GM12892 (cell line): ENCODE results near the gene EIF3K.

Experiments
- DNase-seq: peaks from one replicate; pipeline ENCODE4 v3.0.0; 2011; ENCODE audit not compliant: insufficient read length
- FAIRE-seq: peaks from 2 replicates; lab custom pipeline; 2011; peaks lifted over from hg19 to GRCh38; lab: Jason Lieb, UNC
- POLR2A ChIP-seq: IDR thresholded peaks from 2 replicates; pipeline ENCODE4 v1.6.1; 2011; ENCODE audit warnings: low read depth, low read length, control low read depth
- POLR2AphosphoS5 ChIP-seq: IDR thresholded peaks from 2 replicates; pipeline ENCODE4 v1.6.1; 2011; ENCODE audit warnings: low read depth, low read length, control low read depth
- TAF1 ChIP-seq: IDR thresholded peaks from 2 replicates; pipeline ENCODE4 v1.6.1; 2011; ENCODE audit warnings: low read depth, mild to moderate bottlenecking, control low read depth, low read length, borderline replicate concordance

The EIF3K gene

DNA sequence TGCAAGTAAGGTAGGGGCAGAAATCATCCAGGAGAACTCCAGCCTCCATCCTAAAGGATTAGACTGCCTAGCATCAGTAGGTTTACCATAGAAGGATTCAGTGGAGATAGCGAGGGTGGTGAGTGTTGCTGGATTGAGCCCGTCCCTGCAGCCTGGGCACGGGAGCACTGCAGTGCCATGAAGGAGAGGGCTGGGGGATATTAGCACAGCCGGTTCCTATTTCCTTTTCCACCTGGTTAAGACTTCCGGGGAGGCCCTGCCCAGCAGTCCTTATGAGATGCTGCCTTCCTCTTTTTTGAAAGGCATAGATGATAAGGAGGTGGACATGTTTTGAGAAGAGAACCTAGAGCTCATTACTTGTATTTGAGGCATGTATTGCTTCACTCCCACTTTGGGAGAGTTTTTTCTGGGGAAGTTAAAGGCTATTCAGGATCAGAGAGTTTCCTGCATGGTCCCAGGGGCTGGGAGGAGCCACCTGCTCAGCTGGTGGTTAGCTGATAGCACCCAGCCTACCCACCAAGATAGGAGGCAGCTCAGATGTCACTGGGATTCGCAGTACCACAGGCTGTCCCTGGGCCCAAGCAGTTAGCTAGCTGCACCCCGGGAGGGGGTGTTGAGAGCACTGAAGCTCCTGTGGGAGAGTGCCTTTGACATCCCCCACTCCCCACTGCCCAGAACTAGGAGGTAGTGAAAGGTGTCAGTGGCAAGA is 45.7 kb downstream of the EIF3K start:
- FAIRE-seq (no peak), DNase-seq (no peak)
- TF ChIP-seq POLR2A (no peak), TAF1 (no peak)

DNA sequence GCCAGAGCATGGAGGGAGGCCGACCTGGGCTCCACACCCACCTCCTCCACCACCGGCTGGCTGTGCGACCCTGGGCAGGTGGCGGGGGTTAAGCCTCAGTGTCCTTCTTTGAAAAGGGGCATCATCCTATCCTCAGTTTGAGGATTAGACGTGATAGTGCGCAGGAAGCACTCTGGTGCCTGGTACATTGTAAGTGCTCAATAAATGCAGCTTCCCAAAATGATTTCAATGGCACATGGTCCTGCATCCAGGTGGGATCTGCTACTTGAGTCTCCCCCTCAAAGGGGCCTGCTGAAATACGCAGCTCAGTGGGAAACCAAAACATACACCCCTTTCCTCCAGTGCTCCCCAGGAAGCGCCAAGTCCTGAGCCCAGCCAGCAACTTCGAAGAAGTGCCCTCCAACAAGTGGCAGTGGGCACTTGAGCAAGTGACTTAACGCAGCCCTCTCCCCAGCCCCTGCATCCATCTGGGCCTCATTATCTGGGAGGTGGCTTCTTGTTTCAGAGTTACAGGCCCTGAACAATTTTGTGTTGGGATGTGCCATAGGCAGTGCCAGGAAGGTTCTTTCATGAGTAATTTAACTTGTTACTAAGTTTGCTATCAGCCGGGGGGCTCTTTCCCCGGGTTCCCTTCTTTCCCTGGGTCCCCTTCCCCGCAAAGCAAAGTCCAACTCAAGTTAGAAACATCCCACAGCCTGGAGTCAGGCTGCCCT is 46.4 kb downstream of the EIF3K start:
- DNase-seq (no peak), FAIRE-seq (no peak)
- no peak for TF ChIP-seq POLR2A
- TF ChIP-seq POLR2AphosphoS5: no peak
- TF ChIP-seq TAF1: no peak

DNA sequence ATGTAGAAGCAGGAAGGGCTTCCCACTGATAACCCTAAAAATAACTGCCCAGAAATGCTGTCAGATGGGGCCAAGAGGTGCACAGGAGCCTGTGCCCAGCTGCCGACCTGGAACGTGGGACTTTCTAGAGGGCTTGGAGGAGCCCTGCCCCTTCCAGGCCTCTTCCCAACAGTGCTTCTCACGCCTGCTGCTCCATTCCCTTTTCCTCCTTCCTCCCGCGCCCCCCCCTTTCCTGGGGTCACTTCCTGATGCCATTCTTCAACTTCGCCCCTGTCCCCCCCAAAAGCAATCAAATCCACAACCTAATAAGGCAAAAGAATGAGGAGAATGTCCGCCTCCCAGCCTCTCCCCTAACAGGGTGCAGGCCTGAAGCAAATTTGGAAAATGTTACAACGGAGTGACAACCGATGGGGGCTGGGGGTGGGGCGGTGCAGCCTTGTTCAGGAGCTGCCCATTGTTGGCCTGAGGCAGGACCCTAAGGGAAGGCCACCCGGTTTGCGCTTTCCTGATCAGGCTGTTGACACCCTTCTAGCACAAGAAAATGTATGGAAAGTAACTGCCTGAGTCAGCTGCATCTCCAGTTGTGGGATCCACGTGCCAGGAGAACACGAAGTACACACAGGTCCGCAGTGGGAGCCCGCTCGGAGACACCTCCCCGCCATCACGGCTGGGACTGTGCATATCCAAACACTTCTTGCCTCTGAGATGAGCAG is 47.1 kb downstream of the EIF3K start:
- FAIRE-seq (no peak), DNase-seq (no peak)
- TF ChIP-seq POLR2AphosphoS5 (no peak), POLR2A (no peak), TAF1 (no peak)

DNA sequence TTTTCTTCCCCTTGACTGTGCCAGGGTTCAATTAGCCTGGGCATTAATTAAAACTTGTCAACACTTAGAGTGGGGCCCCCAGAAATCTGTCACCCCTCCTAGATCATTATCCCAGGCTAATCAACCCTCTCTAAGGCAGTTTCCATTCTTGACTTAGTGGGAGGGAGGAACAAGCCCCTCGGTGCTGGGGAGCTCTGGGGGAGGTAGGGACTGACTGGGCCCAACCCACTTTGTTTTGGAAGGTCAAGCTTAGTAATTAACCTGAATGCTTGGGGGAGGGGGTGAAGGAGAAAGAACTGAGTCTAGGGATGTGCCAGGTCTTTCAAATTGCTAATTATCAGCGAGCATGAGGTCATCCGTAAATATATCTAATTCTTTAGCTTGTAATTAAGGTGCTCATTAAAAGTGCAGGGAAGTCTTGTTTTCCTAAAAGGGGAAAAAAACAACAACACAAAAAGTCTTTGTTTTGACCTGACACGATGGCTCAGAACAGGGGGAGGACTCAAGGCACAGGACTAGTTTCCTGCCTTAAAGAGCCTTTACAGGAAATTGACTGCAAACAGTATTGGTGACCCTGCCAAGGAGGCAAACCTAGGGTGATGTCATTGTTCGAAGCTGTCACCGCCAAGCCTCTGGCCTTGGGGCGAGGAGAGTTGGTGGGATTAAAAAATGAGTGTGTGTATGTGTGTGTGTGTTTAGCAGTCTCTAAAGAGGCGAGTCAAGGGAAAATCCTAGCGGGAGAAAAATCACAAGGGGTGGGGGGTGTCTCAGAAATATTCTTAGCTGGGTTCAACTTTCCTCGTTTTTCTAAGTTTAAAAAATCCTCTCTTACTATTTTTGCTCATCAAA is 47.9 kb downstream of the EIF3K start:
- no peak for DNase-seq
- FAIRE-seq: peak; percentile 78

DNA sequence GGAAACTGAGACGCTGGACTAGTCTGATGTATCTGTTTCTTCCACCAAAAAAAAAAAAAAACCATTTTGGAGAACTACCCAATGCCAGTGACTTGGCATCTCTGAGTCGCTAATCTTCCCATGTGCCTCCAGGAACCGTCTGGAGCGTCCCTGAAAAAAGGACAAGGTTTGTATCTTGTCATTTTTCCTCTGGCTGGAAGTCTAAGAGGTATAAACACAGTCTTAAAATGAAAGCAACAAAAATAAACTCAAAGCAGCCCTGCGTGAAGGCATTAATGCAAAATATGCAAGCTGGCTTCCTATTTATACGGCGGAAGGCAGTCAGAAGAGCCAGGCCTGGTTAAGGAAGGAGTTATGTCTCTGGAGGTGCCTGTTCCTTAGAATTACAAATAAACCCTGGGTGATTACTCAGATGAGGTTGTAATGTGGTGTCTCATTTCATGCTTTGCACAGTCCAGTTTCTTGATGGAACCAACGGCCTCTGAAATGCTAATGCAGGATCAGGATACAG is 48.7 kb downstream of the EIF3K start:
- no peak for DNase-seq
- TF ChIP-seq POLR2A: no peak
- TF ChIP-seq POLR2AphosphoS5: no peak
- no peak for TF ChIP-seq TAF1
- no peak for FAIRE-seq

More for the DNA sequence above, 47.9 kb downstream of the EIF3K start:
- TF ChIP-seq TAF1 (no peak), POLR2AphosphoS5 (peak; percentile 32; the same call in 1 of the 2 replicates), POLR2A (no peak)

DNA sequence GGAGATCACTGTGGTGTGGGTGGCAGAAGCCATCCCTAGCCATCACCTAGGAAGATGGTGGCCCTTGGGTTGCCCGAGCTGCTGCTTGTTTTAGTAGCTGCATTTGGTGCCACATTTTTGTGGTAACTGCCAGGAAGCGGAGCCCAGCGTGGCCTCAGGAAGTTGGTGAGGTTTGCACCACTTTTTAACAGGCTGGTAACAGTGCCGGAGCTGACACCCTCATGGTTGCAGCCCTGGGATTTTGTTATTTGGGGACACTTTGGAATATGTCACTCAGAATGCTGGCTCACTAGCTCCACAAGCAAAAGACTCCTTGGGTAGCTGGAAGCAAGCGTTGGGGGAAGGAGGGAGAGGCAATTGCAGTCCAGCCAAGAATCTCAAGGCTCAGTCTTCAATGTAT is 50.6 kb downstream of the EIF3K start:
- DNase-seq: no peak
- no peak for FAIRE-seq
- no peak for TF ChIP-seq TAF1
- TF ChIP-seq POLR2AphosphoS5: no peak
- no peak for TF ChIP-seq POLR2A

DNA sequence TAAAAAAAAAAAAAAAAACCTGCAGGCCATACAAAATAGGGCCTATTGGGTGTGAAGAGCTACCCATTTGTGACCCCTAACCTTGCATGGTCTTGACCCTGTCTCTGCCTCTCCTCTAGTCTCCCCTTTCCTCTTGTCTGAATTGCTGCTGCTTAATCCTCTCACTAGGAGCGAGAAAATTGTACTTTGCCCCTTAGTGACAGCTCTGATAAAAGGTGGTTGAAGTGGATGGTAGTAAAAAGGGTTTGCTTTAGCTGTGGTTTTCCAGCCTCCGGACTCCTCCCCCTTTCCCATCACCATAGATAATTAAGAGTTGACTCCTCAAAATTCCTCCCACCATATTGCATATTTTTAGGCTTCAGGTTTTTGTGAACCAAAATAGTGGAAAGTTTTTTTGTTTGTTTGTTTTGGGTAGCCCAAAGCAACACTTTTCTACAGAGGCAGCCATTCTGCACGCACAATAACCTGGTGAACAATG is 52.0 kb downstream of the EIF3K start:
- no peak for TF ChIP-seq TAF1
- no peak for TF ChIP-seq POLR2A
- no peak for TF ChIP-seq POLR2AphosphoS5
- no peak for DNase-seq
- FAIRE-seq: no peak

DNA sequence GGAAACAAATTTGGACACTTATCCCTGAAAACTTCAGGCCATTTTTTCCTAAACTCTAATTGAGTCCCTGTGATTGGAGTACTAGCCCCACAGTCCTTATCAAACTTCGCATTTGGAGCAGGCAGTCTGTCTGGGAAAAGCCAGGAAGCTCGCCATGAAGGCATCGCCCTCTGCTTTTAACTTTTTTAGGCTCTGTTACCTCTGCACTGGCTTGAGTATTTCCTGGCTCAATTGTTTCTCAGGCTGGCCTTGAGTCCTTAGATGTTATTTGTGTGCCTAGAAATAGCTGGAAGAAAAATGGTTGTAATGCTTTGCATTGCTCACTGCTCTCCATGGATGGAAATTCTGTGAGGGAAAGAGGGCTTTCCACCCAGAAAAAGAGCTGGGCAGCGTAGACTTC is 52.7 kb downstream of the EIF3K start:
- FAIRE-seq (no peak), DNase-seq (no peak)
- TF ChIP-seq POLR2A: no peak
- no peak for TF ChIP-seq POLR2AphosphoS5
- TF ChIP-seq TAF1: no peak

DNA sequence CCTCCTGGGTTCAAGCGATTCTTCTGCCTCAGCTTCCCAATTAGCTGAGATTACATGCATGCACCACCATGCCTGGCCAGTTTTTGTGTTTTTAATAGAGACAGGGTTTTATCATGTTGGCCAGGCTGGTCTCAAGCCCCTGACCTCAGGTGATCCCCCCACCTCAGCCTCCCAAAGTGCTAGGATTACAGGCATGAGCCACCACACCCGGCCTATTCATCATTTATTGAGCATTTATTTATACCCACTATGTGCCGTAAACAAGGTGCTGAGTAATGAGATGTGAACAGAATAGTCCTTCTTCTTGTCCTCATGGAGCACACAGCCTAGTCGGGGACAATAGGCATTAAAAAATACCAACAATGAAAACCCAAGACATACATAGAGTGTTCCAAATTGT is 54.0 kb downstream of the EIF3K start:
- DNase-seq (no peak), FAIRE-seq (no peak)
- no peak for TF ChIP-seq POLR2A
- TF ChIP-seq TAF1: no peak
- TF ChIP-seq POLR2AphosphoS5: no peak

DNA sequence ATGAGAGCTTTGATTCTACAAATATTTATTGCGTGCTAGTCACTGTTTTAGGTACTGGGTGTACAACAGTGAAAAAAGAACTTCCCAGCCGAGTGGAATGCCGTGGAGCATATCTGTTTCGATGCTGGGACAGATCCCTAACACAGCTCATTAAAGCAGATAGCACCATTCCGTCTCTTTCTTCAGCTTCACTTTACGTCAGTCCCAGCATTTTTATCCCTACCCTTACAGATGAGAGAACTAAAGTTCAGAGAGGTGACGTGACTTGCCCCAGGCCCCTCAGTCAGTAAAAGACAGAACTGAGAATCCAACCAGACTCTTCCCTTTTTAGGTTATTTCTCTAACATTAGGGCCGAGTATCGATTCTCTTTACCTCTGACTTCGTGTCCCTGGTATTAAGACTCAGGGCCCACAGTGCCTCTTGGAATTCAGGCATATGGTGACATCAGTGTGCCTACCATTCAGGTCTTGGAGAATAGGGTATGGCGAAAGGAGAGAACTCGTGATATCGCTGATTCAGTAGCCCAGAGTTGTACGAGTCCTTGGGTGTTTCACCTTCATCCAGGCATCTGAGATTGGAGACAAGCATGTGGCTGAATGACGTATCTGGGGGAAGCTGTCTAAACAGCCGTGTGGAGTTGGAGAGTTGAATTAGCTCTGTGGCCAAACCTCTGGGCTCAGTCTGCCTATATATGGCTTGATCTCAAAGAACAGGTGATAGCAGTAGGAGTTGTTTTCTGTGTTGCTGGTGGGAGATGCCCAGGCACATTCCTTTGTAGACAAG is 55.6 kb downstream of the EIF3K start:
- no peak for TF ChIP-seq POLR2A
- TF ChIP-seq TAF1: no peak
- TF ChIP-seq POLR2AphosphoS5: no peak
- no peak for DNase-seq
- no peak for FAIRE-seq
